Keratinocyte (primary cell): ENCODE results near the gene PKN2. TPM values are rescaled to one million over a fixed set of nuclear protein-coding genes. Genes with fewer than 3 reads are reported as not detected.

Source experiments
- DNase-seq: peaks from one replicate; pipeline ENCODE4 v3.0.0-alpha.2; 2011; ENCODE audit warnings: low read depth, missing footprints, low spot score
- FAIRE-seq: peaks from 2 replicates; lab custom pipeline; 2011; peaks lifted over from hg19 to GRCh38; lab: Jason Lieb, UNC
- H2AFZ ChIP-seq: 2 replicates; pipeline ENCODE4 v1.6.0; 2012; ENCODE audit warnings: low read length, control low read depth, inconsistent platforms; ENCODE audit not compliant: control insufficient read depth
- H3K27ac ChIP-seq: 2 replicates; pipeline ENCODE4 v1.5.1; 2011; ENCODE audit warnings: low read length; ENCODE audit not compliant: control insufficient read depth, insufficient read depth
- H3K27me3 ChIP-seq: 3 replicates; pipeline ENCODE4 v1.6.0; 2011; ENCODE audit warnings: low read length; ENCODE audit not compliant: control insufficient read depth, insufficient read depth; ENCODE audit errors: extremely low read depth
- H3K36me3 ChIP-seq, 2 experiments: 2 replicates in 1 of 2; 3 replicates in 1 of 2; pipeline ENCODE4 v1.5.1; 2011; ENCODE audit warnings: low read length in 2 of 2, mild to moderate bottlenecking in 1 of 2; ENCODE audit not compliant: control insufficient read depth in 2 of 2, insufficient read depth in 2 of 2; ENCODE audit errors: extremely low read depth in 1 of 2
- H3K4me1 ChIP-seq: 3 replicates; pipeline ENCODE4 v1.5.1; 2011; ENCODE audit warnings: low read length; ENCODE audit not compliant: control insufficient read depth, insufficient read depth; ENCODE audit errors: extremely low read depth
- H3K4me2 ChIP-seq: 3 replicates; pipeline ENCODE4 v1.6.0; 2011; ENCODE audit warnings: low read depth, low read length; ENCODE audit not compliant: control insufficient read depth, insufficient read depth; ENCODE audit errors: extremely low read depth
- H3K4me3 ChIP-seq, 3 experiments: fragments of 200-600 bp in 1 of 3; sonication (generic) in 1 of 3; 2 replicates in 2 of 3; 3 replicates in 1 of 3; pipeline ENCODE4 v1.5.1; 2011 to 2016; ENCODE audit warnings: low read length in 3 of 3, mild to moderate bottlenecking in 3 of 3, control low read depth in 2 of 3, inconsistent platforms in 1 of 3, low read depth in 1 of 3, mixed read lengths in 1 of 3, mixed run types in 1 of 3, moderate library complexity in 1 of 3; ENCODE audit not compliant: control insufficient read depth in 2 of 3, insufficient read depth in 2 of 3; ENCODE audit errors: extremely low read depth in 1 of 3
- H3K79me2 ChIP-seq: 2 replicates; pipeline ENCODE4 v1.6.0; 2012; ENCODE audit warnings: low read length; ENCODE audit not compliant: control insufficient read depth, insufficient read depth
- H3K9ac ChIP-seq: 3 replicates; pipeline ENCODE4 v1.6.0; 2011; ENCODE audit warnings: low read length; ENCODE audit not compliant: control insufficient read depth, insufficient read depth; ENCODE audit errors: extremely low read depth
- H3K9me1 ChIP-seq: 3 replicates; pipeline ENCODE4 v1.6.0; 2011; ENCODE audit warnings: low read length; ENCODE audit not compliant: control insufficient read depth, insufficient read depth; ENCODE audit errors: extremely low read depth
- H3K9me3 ChIP-seq: 2 replicates; pipeline ENCODE4 v1.5.1; 2012; ENCODE audit warnings: low read depth, low read length; ENCODE audit not compliant: control insufficient read depth
- H4K20me1 ChIP-seq: 3 replicates; pipeline ENCODE4 v1.6.0; 2011; ENCODE audit warnings: low read length; ENCODE audit not compliant: control insufficient read depth, insufficient read depth; ENCODE audit errors: extremely low read depth
- CTCF ChIP-seq, 3 experiments: IDR thresholded peaks in 1 of 3; conservative IDR thresholded peaks in 1 of 3; optimal IDR thresholded peaks in 1 of 3; 2 replicates in 2 of 3; 3 replicates in 1 of 3; pipeline versions ENCODE3 to v1.5.1; 2011; ENCODE audit warnings: low read length in 3 of 3, mild to moderate bottlenecking in 3 of 3, moderate library complexity in 2 of 3, control low read depth in 1 of 3, inconsistent platforms in 1 of 3; ENCODE audit not compliant: insufficient read depth in 2 of 3; ENCODE audit errors: extremely low read depth in 1 of 3
- EZH2 ChIP-seq: IDR thresholded peaks from one replicate; pipeline ENCODE4 v1.6.1; 2012; ENCODE audit warnings: inconsistent platforms, mild to moderate bottlenecking, low read length, moderate library complexity
- dilution Hi-C: fragments of 300-500 bp; cut with MboI; formaldehyde crosslinking; loops from one replicate; pipeline ENCODE4 v1.7.0; 2020; ENCODE audit warnings: low sequenced_read_pairs; ENCODE audit not compliant: extremely low pct_ligation_motif_present
- polyA plus RNA-seq, 5 experiments: library from polyadenylated mRNA; depleted of rRNA in 3 of 5; stranded (reverse) in 3 of 5; stranded (forward) in 1 of 5; unstranded in 1 of 5; fragments of >200 nt; gene quantifications; 1 replicate in 1 of 5; 2 replicates in 3 of 5; 3 replicates in 1 of 5; pipeline versions ENCODE4 v1.2.1 to v1.2.3, GENCODE V29; 2011 to 2012; ENCODE audit warnings: missing spikeins in 2 of 5, low read depth in 1 of 5, low replicate concordance in 1 of 5

PKN2 gene
- polyA plus RNA-seq, 1 donor (not counting 4 experiments of a cell fraction or from before 2014, with no cell fraction given), result 30.8 TPM

GRCh38 chr1:88649932-88650331, 34.1 kb upstream of the PKN2 start:
- dilution Hi-C loops, result no loop called here
- Histone ChIP-seq H4K20me1 (no peaks in the 10 kb centered on the region), H3K27me3 (no peaks in the 10 kb centered on the region), H3K4me2 (no peak overlapping the region), H3K36me3 (no peaks in the 10 kb centered on the region), H3K79me2 (no peaks in the 10 kb centered on the region), H3K9ac (no peak overlapping the region), H3K4me1 (peaks cover 12% of the 10 kb centered on the region), H3K9me1 (no peaks in the 10 kb centered on the region), H3K27ac (no peak overlapping the region), H3K4me3 (no peak overlapping the region), H2AFZ (no peak overlapping the region), H3K9me3 (no peaks in the 10 kb centered on the region)
- DNase-seq (no peak), FAIRE-seq (no peak)
- no peak for TF ChIP-seq CTCF (optimal IDR thresholded peaks at IDR 0.05 in 1 of 3, IDR thresholded peaks at IDR 0.05 in 1 of 3, conservative IDR thresholded peaks at IDR 0.05 in 1 of 3; ENCODE audit: extremely low read depth in 1 of 3, insufficient read depth in 2 of 3, low read length in 3 of 3)
- no peak for TF ChIP-seq EZH2

DNA sequence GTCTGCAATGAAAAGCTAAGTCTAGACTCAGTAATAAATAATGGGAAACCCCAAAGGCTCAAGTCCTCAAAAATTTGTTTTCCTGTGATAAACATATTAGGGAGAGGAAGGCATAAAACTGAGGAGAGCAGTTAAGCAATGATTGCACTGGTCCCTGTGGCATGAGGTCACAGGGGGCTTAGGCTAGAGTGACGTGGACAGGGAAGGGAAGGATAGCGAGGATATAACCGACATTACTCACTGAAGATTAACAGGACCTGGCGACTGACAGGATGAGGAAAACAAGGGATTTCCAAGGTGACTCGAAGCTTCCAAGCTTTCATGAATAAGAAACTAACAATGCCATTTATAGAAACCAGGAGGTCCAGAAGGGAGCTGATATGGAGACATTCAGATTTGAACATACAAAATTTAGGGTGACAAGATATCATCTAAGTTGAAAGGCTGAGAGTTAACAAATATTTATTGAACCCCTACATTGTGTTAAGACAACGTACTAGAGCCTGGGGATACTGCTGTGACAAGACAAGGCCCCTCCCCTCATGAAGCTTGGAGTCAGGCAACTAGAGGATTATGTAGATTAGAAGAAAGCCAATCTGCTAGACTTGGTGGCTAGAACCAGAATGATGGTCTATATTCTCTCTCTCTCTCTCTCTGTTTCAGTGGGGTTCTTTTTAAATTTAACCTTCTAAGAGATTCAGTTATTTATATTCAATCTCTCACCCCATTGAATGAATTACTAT, 33.2 kb upstream of the PKN2 start:
- Histone ChIP-seq H3K4me2 (no peak overlapping the region), H3K4me1 (peaks cover 12% of the 10 kb centered on the region), H3K27me3 (no peaks in the 10 kb centered on the region), H3K27ac (no peak overlapping the region), H3K79me2 (no peaks in the 10 kb centered on the region), H3K9me3 (no peaks in the 10 kb centered on the region), H3K4me3 (no peak overlapping the region), H3K36me3 (no peaks in the 10 kb centered on the region), H4K20me1 (no peaks in the 10 kb centered on the region), H3K9ac (no peak overlapping the region), H2AFZ (no peak overlapping the region), H3K9me1 (no peaks in the 10 kb centered on the region)
- dilution Hi-C loops, result no loop called here
- no peak for TF ChIP-seq CTCF (optimal IDR thresholded peaks at IDR 0.05 in 1 of 3, IDR thresholded peaks at IDR 0.05 in 1 of 3, conservative IDR thresholded peaks at IDR 0.05 in 1 of 3; ENCODE audit: extremely low read depth in 1 of 3, insufficient read depth in 2 of 3, low read length in 3 of 3)
- no peak for TF ChIP-seq EZH2
- FAIRE-seq, result no peak
- no peak for DNase-seq
